ENCODE measurements around the gene DOLK.

Gene DOLK

DNA sequence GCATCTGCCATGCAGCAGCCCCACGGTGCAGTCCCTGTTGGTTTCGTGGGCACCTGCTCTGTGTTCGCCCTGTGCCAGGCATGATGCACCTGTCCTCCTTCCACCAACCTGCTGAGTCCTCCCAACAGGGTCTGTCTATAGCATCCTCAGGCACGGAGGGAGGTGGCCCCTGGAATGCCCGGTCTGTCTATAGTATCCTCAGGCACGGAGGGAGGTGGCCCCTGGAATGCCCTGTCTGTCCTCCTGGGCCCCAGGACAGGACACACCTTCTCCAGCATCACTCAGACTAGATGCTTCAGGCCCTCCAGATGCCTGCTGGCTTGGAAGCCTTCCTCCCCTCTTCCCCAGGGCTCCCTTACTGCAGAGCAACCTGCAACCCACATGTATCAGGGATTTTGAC is 36.5 kb downstream of the DOLK start:
- in situ Hi-C loops (cut with MboI; ENCODE audit: low sequenced_read_pairs): no loop called here

DNA sequence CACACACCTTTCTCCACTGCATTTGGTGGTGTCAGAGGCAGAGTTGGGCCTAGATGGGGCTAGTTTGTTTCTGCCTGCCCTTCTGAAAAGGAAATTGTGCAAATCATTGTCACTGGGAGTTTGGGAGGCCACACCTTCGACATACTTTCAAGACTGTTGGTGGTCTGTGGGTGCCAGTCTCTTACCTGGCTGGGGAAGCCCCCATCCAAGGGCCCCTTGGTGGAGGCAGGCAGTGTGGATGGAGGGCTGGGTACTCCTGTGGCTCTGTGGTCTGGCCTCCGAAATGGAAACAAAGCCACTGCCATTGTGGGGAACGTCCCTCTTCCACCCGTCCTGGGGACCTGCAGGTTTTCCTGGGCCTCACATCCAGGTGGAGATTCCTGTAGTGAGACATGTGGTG is 37.5 kb downstream of the DOLK start:
- in situ Hi-C loops (cut with MboI; ENCODE audit: low sequenced_read_pairs): no loop called here

DNA sequence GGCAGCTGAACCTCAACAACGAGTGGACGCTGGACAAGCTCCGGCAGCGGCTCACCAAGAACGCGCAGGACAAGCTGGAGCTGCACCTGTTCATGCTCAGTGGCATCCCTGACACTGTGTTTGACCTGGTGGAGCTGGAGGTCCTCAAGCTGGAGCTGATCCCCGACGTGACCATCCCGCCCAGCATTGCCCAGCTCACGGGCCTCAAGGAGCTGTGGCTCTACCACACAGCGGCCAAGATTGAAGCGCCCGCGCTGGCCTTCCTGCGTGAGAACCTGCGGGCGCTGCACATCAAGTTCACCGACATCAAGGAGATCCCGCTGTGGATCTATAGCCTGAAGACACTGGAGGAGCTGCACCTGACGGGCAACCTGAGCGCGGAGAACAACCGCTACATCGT is 39.0 kb downstream of the DOLK start:
- in situ Hi-C loops (cut with MboI; ENCODE audit: low sequenced_read_pairs): no loop called here

DNA sequence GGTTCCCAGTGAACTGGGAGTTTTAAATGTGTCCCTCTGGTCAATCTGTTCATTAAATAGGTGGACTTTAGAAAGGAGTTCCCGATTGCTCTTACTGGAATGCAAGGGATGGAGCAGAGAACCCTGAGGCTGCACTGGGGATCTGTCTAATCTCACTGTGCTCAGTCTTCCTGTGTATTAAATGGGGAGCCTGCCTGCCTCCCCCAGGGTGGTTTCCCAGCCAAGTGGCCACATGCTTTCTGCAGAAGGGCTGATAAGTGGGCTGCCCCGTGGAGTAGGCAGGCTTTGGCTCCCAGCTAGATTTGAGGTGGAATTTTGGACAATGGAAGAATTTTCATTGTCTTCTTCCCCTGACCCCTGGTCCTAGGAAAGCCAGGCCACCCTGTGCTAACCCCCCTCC is 40.7 kb downstream of the DOLK start:
- in situ Hi-C loops (cut with MboI; ENCODE audit: low sequenced_read_pairs): no loop called here

DNA sequence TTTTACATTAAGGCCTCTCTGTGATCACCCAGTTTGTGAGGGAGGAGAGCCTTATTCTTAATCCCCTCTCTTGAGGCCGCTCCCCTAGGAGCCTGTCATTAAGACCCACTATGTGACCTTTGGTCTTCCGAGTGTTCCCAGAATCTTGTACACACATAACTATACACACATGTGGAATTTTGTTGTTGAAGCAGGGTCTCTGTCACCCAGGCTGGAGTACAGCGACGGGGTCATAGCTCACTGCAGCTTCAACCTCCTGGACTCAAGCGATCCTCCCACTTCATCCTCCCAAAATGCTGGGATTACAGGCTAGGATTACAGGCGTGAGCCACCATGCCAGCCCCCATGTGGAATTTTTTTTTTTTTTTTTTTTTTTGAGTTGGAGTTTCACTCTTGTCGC is 41.4 kb downstream of the DOLK start:
- in situ Hi-C loops (cut with MboI; ENCODE audit: low sequenced_read_pairs): no loop called here

DNA sequence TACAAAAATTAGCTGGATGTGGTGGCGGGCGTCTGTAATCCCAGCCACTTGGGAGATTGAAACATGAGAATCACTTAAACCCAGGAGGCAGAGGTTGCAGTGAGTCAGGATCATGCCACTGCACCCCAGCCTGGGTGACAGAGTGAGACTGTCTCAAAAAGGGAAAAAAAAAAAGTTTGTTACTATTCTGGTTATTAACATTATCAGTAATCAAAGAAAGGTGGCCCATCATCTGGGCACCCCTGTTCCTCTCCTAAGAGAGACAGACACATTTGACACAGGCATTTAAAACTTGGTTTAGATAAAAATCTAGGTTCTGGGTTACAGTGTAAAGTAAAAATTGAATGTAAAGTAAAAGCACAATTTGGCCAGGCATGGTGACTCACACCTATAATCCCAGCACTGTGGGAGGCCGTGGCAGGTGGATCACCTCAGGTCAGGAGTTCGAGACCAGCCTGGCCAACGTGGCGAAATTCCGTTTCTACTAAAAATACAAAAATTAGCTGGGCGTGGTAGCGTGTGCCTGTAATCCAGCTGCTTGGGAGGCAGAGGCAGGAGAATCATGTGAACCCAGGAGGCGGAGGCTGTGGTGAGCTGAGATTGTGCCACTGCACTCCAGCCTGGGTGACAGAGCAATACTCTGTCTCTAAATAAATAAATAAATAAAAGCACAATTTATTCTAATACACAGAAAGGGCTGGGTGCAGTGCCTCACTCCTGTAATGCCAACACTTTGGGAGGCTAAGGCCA is 43.4 kb downstream of the DOLK start:
- in situ Hi-C loops (cut with MboI; ENCODE audit: low sequenced_read_pairs): no loop called here

DNA sequence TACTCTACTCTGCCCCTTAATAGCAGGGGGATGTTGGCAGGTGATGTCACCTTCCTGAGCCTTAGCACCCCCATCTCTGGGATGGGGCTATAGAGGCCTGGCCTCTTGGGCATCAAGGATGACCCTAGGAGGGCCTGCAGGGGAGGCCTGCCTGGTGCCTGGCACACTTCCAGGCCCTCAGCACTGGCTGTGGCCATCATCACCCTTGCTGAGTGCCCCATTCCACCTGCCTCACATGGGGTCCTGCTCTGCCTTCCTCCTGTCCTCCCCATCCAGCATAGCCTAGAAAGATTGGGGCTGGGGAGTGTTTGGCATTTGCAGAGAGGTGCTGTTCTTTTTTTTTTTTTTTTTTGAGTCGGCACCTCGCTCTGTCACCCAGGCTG is 44.3 kb downstream of the DOLK start:
- in situ Hi-C loops (cut with MboI; ENCODE audit: low sequenced_read_pairs): no loop called here

DNA sequence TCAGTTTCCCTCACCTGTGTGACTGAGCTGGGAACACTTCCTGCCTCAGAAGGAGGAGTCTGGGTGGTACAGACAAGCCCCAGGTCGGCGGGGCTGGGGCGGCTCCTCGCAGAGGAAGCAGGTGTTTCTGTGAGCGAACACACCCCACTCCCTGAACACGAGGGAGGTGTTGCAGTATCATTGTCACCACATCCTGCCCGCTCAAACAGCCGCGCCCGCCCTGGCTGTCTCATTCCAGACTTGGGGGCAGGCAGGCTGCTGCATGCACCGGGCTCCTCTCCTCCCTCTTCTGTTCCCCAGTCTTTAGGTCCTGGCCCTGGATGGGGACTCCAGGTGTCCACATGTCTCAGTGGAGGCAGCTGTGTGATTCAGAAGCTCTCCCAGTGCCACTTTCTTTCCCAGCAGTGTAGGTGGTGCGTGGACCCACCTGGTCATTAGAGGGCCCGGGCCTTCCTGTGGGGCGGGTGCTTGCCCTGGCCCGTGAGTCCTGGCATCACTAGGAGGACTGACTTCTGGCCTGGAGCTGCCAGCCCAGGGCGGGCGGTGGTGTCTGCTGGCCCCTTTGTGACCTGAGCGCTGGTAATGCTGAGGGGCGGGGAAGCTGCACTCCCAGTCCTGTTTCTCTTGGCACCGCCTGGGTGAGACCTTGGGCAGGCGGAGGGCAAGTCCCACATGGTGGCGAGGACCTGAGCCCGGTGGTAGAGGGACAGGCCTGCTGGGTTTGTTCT is 44.9 kb downstream of the DOLK start:
- in situ Hi-C loops (cut with MboI; ENCODE audit: low sequenced_read_pairs): no loop called here

DNA sequence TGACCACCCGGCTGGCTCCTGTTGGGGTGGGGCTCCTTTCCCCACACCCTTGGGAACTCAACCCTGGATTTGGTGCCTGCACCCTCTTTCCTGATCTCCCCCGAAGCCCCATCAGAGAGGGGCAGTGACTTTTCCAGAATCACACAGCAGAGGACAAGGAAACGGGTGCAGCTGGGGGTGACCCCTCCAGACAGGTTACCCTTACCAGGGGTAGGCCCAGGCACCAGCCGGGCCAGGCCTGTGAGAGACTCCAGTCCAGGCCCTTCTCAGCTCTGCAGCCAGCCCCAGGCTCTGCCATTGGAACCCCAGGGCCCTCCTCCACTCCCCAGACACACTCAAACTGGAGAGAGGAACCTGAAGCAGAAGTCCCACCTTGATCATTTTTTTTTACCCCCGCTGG is 45.6 kb downstream of the DOLK start:
- in situ Hi-C loops (cut with MboI; ENCODE audit: low sequenced_read_pairs): no loop called here

DNA sequence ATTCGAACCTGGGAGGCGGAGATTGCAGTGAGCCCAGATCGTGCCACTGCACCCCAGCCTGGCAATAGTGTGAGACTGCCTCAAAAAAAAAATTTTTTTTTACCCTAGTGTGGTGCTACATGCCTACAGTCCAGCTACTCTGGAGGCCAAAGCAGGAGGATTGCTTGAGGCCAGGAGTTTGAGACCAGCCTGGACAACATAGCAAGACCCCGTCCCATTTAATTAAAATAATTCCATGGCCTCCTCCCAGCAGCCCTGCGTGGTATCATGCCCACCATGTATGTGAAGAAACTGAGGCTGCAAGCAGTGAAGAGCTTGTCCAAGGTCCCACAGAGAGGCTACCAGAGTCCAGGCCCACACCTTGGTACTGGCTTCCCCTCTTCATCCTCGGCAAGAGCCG is 46.0 kb downstream of the DOLK start:
- in situ Hi-C loops (cut with MboI; ENCODE audit: low sequenced_read_pairs): no loop called here

DNA sequence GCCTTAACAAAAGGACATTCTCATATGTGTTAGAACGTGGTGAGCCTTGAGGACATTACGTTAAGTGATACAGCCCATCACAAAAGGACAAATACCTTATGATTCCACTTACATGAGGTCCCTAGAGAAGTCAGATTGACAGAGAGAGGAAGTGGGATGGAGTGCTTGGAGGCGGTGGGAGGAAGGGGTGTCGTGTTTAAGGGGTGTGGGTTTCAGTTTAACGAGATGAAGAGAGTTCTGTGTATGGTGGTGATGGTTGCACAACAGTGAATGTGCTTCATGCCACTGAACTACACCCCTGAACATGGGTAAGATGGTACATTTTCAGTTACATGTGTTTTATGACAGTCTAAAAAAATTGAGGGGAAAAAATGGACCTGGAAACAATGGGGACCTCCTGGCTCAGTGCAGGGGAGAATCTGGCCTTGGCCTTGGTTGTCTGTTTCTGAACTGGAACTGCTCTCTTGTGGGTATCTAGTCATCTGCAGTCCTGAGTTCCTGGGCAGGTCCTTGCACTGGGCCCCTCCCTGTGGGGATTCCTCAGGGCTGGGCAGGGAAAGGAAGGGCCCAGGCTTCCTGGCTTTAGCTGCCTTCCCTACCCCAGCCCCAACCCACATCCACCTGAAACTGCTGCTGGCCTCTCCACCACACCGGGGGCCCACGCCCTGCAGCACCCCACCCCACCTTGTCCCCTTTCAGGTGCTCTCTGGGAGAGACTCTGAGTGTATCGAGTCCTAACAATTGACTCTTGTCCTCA is 47.7 kb downstream of the DOLK start:
- in situ Hi-C loops (cut with MboI; ENCODE audit: low sequenced_read_pairs): no loop called here

DNA sequence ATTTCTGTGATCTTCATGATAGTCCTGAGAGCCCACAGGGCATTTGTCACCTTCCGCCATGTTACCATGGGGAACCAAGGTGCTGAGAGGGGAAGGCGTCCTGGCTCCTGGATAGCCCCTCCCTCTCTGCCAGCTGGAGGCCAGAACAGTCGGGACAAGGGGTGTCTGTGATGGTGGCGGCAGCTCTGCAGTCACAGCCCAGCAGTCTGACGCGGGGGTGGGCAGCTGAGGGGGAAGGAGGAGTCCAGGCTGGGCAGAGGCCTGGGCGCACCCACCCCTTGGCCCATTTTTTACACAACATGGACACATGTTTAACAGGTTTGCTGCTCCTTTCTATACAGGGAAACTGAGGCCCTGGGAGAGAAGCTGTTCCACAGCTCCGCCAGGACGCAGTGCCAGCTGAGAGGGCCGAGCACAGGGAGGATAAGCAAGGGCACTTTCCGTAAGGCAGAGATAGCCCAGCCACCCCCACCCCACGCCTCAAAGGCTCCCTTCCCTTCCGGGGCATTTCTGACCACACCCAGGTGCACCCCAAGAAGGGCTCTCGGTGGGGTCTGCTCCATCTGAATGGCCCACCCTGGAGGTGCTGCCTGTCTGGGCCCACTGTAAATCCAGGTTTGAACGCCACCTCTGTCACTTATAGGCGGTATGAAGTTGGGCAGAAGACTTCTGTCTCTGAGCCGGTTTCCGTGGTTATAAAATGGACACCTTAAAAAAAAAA is 48.4 kb downstream of the DOLK start:
- in situ Hi-C loops (cut with MboI; ENCODE audit: low sequenced_read_pairs): no loop called here

DNA sequence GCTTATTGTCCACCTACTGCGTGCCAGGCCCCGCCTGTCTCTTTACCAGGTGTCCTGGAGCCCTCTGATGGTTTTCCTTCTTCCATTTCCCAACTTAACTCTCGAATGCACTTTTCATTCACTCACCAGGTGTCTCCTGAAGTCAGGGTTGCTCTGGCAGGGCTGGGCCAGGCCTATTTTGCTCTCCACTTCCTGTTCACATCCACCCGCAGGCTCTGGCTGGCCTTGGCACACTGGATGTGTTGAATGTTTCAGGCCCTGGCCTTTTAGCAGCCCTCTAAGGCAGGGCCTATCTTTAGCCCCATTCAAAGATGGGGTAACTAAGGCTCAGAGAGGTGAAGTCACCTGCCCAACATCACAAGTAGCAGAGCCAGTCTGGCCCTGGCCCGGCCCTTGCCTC is 49.0 kb downstream of the DOLK start:
- in situ Hi-C loops (cut with MboI; ENCODE audit: low sequenced_read_pairs): no loop called here

DNA sequence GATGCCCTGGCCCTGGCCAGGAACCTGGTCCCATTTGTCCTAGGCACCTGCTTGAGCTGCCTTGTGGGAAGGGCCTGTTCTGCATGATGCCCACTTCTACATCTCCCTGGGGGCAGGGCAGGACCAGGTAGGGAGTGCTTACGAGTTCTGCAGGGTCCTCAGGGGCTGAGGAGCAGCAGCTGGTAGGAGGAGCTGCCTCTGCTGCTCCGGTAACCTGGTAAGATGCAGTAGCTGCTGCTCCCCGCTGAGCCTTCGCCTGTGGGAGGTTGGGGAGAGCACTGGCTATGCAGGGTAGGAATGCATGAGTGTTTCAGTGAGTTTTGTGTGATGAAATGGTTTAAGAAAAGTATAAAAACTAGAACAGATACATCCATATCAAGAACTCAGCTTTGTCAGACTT is 51.8 kb downstream of the DOLK start:
- in situ Hi-C loops (cut with MboI; ENCODE audit: low sequenced_read_pairs): no loop called here

Data from HL-60/S4 treated with phorbol 12-myristate 13-acetate at 8.2 ng/mL for 4 days and 3 days (cell line).